Endometrial microvascular endothelial cells (primary cell): Measurements from ENCODE around the gene TMEM37. TPM values are rescaled to one million over a fixed set of nuclear protein-coding genes. Genes with fewer than 3 reads are reported as not detected.

Experiments used
- in situ Hi-C: cut with HindIII; loops from 2 replicates; pipeline ENCODE4 v1.10.0; 2017; ENCODE audit warnings: low sequenced_read_pairs, low pct_unique_long_range_greater_than_20kb; ENCODE audit errors: inconsistent ontology term
- total RNA-seq: library from RNA; depleted of rRNA; stranded (reverse); fragments of >200 nt; gene quantifications from one replicate; pipeline ENCODE4 v1.2.3, GENCODE V29; 2015; ENCODE audit errors: inconsistent ontology term

Gene TMEM37
- total RNA-seq, 1 donor from 2014 or later, result 0.74 TPM

- in situ Hi-C loops, result no loop called here
Measured at GRCh38 chr2:119442226-119442619, 10.6 kb downstream of the TMEM37 start.

DNA sequence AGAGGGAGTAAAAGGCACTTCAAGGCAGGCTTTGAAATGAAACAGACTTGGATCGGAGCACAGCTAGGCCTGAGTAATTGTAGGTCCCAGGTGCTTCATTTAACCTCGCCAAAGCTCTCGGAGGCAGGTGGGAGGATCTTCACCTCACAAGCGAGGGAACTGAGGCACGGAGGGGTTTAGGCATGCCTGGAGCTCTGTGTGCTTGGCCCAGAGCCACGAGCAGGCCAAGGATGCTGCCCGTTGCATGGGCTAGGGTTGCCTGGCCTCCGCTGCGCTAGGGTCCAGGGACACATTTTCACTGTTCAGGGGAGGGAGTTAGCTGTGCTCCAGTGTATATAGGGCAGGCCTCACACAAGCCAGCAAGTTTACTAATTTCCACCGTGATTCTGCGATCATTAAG is 11.2 kb downstream of the TMEM37 start:
- in situ Hi-C loops, result no loop called here

DNA sequence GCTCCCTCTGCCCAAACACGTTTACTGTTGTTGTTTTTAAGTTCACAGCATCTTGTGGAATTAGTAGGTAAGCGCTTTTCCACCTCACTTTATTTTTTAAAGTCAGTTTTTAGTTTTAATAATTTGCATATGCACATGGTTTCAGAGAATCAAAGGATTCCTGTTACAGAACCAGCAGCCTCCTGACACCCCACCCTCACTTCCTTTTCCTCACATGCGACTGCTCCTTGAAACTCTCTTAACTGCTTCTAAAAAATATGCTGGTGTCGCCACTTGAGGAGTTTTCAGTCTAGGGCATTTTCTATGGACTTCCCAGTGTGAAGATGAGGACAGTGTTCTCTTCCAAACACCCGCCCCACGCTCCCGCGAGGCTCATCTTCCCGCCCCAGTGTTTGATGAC is 14.4 kb downstream of the TMEM37 start:
- in situ Hi-C loops, result no loop called here

- in situ Hi-C loops, result no loop called here
Measured at GRCh38 chr2:119448427-119449141, 16.9 kb downstream of the TMEM37 start.

GRCh38 chr2:119449521-119449920 is 17.9 kb downstream of the TMEM37 start:
- in situ Hi-C loops, result no loop called here

- in situ Hi-C loops, result no loop called here
Measured at GRCh38 chr2:119451336-119452050, 19.8 kb downstream of the TMEM37 start.

GRCh38 chr2:119453972-119454593 is 22.4 kb downstream of the TMEM37 start:
- in situ Hi-C loops, result no loop called here

DNA sequence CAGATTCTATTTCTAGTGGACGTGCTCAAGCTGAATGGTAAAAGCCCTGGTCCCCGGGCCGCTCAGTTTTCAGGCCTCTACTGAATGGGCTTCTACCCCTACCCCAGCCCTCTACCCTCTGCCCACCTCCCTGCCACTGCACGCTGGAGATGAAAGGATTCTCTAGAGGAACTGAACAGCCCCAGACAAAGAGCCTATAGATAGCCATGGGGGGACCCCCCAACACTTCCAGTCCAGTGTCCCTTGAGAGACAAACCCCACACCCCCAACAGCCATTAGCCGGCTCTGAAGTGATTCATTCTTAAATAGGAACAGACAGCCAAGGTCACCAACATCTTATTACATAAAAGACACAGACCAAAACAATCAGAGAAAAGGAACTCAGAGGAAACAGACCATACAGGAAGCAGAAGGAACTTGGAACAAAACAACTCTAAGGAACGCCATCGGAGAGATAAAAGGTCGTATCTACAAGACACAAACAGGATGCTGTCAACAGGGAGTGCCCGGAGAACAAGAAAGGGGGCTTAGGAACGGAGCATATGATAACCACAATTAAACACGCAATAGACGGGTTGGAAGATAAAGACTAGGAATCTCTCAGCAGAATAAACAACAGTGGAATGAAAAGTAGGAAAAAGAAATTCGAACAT is 23.5 kb downstream of the TMEM37 start:
- in situ Hi-C loops, result no loop called here

DNA sequence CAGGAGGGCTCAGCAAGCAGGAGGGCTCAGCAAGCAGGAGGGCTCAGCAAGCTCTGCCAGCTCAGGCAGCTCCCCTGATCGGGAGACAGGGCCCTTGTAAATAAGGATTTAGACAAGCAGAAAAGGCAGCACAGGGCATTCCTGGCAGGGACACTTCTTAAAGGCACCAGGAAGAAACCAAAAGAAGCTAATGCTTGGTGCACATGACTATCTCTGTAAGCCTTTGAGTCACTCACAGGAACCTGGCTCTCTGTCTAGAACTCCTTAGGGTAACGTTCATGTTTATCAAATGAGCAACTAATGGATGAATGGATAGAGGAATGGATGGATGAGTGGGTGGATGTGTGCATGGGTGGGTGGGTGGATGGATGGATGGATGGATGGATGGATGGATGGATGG is 28.4 kb downstream of the TMEM37 start:
- in situ Hi-C loops, result no loop called here

DNA sequence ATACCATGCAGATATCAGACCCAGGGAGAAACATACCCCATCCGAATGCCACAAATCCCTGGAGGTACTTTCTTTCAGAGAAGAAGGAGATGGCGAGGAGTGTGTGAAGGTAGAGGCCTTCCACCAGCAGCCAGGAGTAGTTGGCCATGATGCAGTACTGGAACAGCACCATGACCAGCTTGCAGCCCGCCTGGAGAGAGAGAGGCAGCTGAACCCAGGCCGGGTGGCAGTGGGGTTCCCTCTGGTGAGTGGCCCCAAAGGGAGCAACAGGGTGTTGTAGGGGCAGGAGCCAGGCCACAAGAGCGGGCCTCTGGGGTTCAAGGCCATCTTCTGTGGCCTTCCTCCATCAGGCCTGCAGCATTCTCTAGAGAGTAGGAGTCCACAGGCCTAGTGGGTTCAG is 30.2 kb downstream of the TMEM37 start:
- in situ Hi-C loops, result no loop called here

- in situ Hi-C loops, result no loop called here
Measured at GRCh38 chr2:119462574-119462973, 30.9 kb downstream of the TMEM37 start.

DNA sequence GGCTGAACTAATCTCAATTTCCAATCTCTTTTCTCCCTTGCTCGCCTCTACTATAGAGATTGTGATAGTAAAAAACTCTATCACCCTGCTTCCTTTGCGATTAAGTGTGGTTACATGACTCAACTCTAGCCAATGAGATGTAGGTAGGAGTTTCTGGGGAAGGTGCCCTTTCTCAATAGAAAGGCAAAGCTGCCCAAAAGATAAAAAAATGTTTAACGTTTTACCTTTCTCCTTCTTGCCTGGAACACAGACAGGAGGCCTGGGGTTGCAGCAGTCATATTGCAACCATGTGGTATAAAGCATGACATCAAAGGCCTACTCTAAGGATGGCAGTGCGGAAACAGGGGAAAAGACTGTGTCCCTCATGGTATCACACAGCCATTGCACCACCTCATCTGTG is 31.5 kb downstream of the TMEM37 start:
- in situ Hi-C loops, result no loop called here

DNA sequence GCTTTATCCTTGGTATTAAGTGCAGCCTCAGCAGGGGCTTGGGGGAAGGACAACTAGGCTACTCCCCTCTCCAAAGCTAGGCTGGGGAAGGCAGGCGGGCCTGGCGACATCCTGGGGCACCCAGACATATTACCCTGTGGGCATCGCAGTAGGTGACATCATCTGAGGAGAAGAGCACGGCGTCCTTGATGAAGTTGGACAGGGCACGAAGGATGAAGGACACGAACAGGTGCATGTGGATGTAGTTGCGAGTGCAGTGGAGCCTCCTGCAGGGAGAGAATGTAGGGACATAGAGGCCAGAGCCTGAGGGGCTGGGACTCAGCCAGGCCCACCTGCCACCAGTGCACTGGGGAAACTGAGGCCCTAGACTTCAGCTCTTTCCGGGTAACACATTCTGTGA is 32.3 kb downstream of the TMEM37 start:
- in situ Hi-C loops, result no loop called here

- in situ Hi-C loops, result no loop called here
Measured at GRCh38 chr2:119464981-119465380, 33.3 kb downstream of the TMEM37 start.

DNA sequence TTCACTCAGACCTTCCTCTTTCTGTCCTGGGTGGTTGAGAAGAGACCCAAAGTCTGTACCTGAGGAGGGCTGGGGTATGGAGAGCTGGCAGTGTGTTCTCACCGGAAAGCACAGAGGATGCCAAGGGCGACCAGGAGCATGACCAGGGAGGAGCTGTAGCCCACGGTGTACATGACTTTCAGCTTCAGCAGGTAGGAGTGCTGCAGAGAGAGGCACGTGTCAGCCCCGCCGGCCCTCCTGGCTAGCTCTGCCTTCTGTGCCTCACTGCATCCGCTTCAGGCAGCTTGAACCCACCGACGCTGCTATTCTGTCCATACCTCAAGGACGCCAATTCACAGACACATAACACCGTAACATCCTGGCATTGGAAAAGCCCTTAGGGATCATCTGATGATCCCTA is 34.0 kb downstream of the TMEM37 start:
- in situ Hi-C loops, result no loop called here

- in situ Hi-C loops, result no loop called here
Measured at GRCh38 chr2:119466373-119466772, 34.7 kb downstream of the TMEM37 start.

DNA sequence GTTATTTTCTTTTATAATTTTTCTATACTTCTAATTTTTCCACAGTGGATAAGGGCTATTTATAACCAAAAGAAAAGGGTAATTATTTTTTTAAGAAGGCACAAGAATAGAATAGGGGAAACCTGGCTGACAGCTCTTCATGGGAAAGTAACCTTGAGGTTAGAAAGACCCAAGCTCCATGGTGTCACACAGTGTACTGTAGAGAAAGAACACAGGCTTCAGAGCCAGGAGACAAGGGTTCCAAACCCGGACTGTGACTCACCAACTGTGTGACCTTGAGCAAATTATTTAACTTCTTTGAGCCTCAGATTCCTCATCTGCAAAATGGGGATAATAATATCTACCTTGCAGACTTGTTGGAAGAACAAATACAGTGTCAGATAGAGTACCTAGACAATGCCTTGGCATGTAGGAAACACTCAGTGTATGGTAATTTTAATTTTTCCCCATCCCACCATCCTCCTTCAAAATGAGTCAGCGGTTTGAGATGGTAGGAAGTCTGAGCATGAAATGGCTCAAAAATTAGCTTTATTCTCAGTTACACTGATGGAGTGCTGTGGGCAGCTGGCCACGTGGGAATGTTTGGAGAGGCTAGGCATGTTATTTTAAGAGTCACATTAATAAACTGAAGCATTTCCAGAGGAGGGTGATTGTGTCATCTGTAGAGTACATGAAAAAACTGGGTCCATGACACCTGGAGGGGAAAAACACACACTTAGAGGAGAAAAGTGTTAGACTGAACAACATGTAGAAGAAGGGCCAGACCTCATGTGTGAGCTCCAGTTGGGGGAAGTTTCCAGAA is 36.7 kb downstream of the TMEM37 start:
- in situ Hi-C loops, result no loop called here

GRCh38 chr2:119469131-119469530 is 37.5 kb downstream of the TMEM37 start:
- in situ Hi-C loops, result no loop called here
